ENCODE data around the gene ZDHHC11B. TPM values are rescaled to one million over a fixed set of nuclear protein-coding genes. Genes with fewer than 3 reads are reported as not detected.

The ZDHHC11B gene
- total RNA-seq, 1 experiment from 2014 or later: 1.4 TPM

GRCh38 chr5:669842-670395 lies 114.6 kb downstream of the ZDHHC11B start:
- Histone ChIP-seq H3K4me1 (ENCODE audit: insufficient read depth, low read length) (no peaks in the 10 kb centered on the region), H4K5ac (ENCODE audit: insufficient read length, low read depth, low read length) (no peak overlapping the region), H4K8ac (replicated peaks; ENCODE audit: insufficient read length, low read depth, low read length) (no peak overlapping the region), H3K4ac (ENCODE audit: low read depth, low read length) (no peak overlapping the region), H3K27ac (ENCODE audit: insufficient read length, low read depth, low read length) (no peak overlapping the region), H3K56ac (ENCODE audit: insufficient read length, low read depth, low read length) (no peak overlapping the region), H4K91ac (ENCODE audit: insufficient read length, low read depth, low read length) (no peak overlapping the region), H3K79me2 (ENCODE audit: insufficient read depth, low read length) (no peaks in the 10 kb centered on the region), H2BK12ac (ENCODE audit: insufficient read length, low read depth, low read length) (no peak overlapping the region), H2BK20ac (ENCODE audit: low read depth, low read length, poor library complexity, severe bottlenecking) (no peak overlapping the region), H3K27me3 (ENCODE audit: insufficient read depth, low read length) (no peaks in the 10 kb centered on the region), H3K79me1 (ENCODE audit: insufficient read depth, low read depth, low read length, poor library complexity, severe bottlenecking) (no peaks in the 10 kb centered on the region), H3T11ph (ENCODE audit: low read length) (no peak overlapping the region), H2AK5ac (ENCODE audit: insufficient read length, low read length) (no peak overlapping the region), H3K14ac (ENCODE audit: insufficient read depth, low read length) (no peak overlapping the region; the same call in 1 of the 2 replicates), H2BK5ac (ENCODE audit: insufficient read length, low read length) (no peak overlapping the region), H3K9me3 (ENCODE audit: control insufficient read depth, low read depth, low read length) (no peaks in the 10 kb centered on the region), H2BK120ac (ENCODE audit: low read depth, low read length, poor library complexity, severe bottlenecking) (no peak overlapping the region), H2BK15ac (ENCODE audit: low read depth, low read length) (no peak overlapping the region), H3K23me2 (ENCODE audit: insufficient read length, low read depth, low read length, poor library complexity, severe bottlenecking) (no peaks in the 10 kb centered on the region), H3K18ac (ENCODE audit: insufficient read length, low read depth, low read length) (no peak overlapping the region), H3K9ac (ENCODE audit: extremely low read depth, insufficient read length, low read length) (no peak overlapping the region), H3K4me2 (ENCODE audit: insufficient read depth, insufficient read length, low read length) (no peak overlapping the region), H3K23ac (ENCODE audit: insufficient read length, low read depth, low read length) (no peak overlapping the region), H2AFZ (ENCODE audit: low read length) (no peak overlapping the region), H4K20me1 (ENCODE audit: control insufficient read depth, insufficient read depth, insufficient read length) (no peaks in the 10 kb centered on the region)
- no peak for DNase-seq
- no peaks in the 10 kb centered on the region for H3K9me3 Mint-ChIP-seq
- no peak overlapping the region for H3K4me3 Mint-ChIP-seq
- TF ChIP-seq CTCF (conservative IDR thresholded peaks at IDR 0.05): no peak
- H3K36me3 Mint-ChIP-seq (ENCODE audit: insufficient read depth in 1 of 3, low read depth in 3 of 3): peaks cover 5 to 15% (median 15%) of the 10 kb centered on the region in 3 experiments; a peak in 6 of 7 replicates
- H3K27me3 Mint-ChIP-seq (ENCODE audit: low read depth): peaks cover 19% of the 10 kb centered on the region
- H3K4me1 Mint-ChIP-seq: peaks cover 5 to 9% of the 10 kb centered on the region in 2 experiments
- H3K27ac Mint-ChIP-seq: no peak overlapping the region
- no CpG with 5 or more reads among the region's 22 CpGs for WGBS (ENCODE audit: extremely low coverage, insufficient read length, low lambda C conversion rate)
